ENCODE data around the gene DTNB. TPM values are rescaled to one million over a fixed set of nuclear protein-coding genes. Genes with fewer than 3 reads are reported as not detected.
"Not testable (repeated sequence)": the region's sequence is repeated elsewhere in the genome, so short reads cannot be mapped to it uniquely, and the experiment has no call there.

The DTNB gene
- total RNA-seq (2014; rRNA removed; shearing (Covaris generic)) = 20.5 and 25.1 TPM in 2 replicates

GRCh38 chr2:25673300-25674076, at the start of gene DTNB:
DTNB (minus strand) TSS chr2:25673577; CDS start chr2:25652660, 20,917 bp downstream.
- Histone ChIP-seq H3K27ac (peak within 1 kb of the TSS; percentile 49; the same call in 1 of the 2 replicates), H3K4me3 (peak within 1 kb of the TSS; percentile 97), H3K27me3 (no peaks in the 10 kb centered on the region), H3K4me1 (0 out of 2 replicates have a peak, but pooled peaks cover 3% of the 10 kb centered on the region), H3K36me3 (no peaks in the 10 kb centered on the region), H3K9me3 (replicated peaks) (peaks cover 6% of the 10 kb centered on the region; the same call in 1 of the 2 replicates)
- peak; percentile 81 to 83 for DNase-seq

GRCh38 chr2:25722224-25722623, 48.8 kb upstream of the DTNB start:
- Histone ChIP-seq H3K4me3 (no peak overlapping the region), H3K27me3 (no peaks in the 10 kb centered on the region), H3K36me3 (no peaks in the 10 kb centered on the region), H3K9me3 (replicated peaks) (no peaks in the 10 kb centered on the region), H3K4me1 (no peaks in the 10 kb centered on the region), H3K27ac (no peak overlapping the region)
- DNase-seq = no peak

- H3K27me3 ChIP-seq = no peaks in the 10 kb centered on the region
- H3K4me1 ChIP-seq = no peaks in the 10 kb centered on the region
- H3K27ac ChIP-seq = no peak overlapping the region
- H3K36me3 ChIP-seq = no peaks in the 10 kb centered on the region
- no peak for DNase-seq
- no peak overlapping the region for H3K4me3 ChIP-seq
- no peaks in the 10 kb centered on the region for H3K9me3 ChIP-seq (replicated peaks)
Observed at GRCh38 chr2:25720575-25720974, 47.2 kb upstream of the DTNB start.

GRCh38 chr2:25714740-25715139, 41.4 kb upstream of the DTNB start:
- Histone ChIP-seq H3K27me3 (no peaks in the 10 kb centered on the region), H3K27ac (no peak overlapping the region)
- DNase-seq = no peak

GRCh38 chr2:25712455-25712854, 39.1 kb upstream of the DTNB start:
- Histone ChIP-seq H3K36me3 (no peaks in the 10 kb centered on the region), H3K27me3 (no peaks in the 10 kb centered on the region; the same call in 1 of the 2 replicates), H3K4me3 (no peak overlapping the region), H3K4me1 (peaks cover 8% of the 10 kb centered on the region), H3K27ac (no peak overlapping the region), H3K9me3 (replicated peaks) (no peaks in the 10 kb centered on the region)
- no peak for DNase-seq

More at GRCh38 chr2:25714740-25715139, 41.4 kb upstream of the DTNB start:
- no peaks in the 10 kb centered on the region for H3K9me3 ChIP-seq (replicated peaks)
- no peak overlapping the region for H3K4me3 ChIP-seq
- no peaks in the 10 kb centered on the region for H3K36me3 ChIP-seq
- H3K4me1 ChIP-seq = peaks cover 8% of the 10 kb centered on the region

- Histone ChIP-seq H3K36me3 (no peaks in the 10 kb centered on the region), H3K4me3 (peak overlapping the region; percentile 22), H3K4me1 (peaks cover 8% of the 10 kb centered on the region), H3K27me3 (no peaks in the 10 kb centered on the region; the same call in 1 of the 2 replicates), H3K27ac (no peak overlapping the region), H3K9me3 (replicated peaks) (no peaks in the 10 kb centered on the region)
- no peak for DNase-seq
Observed at GRCh38 chr2:25711675-25712354, 38.4 kb upstream of the DTNB start.

- no peak for DNase-seq
- H3K9me3 ChIP-seq (replicated peaks) = no peaks in the 10 kb centered on the region
- H3K36me3 ChIP-seq = no peaks in the 10 kb centered on the region
- no peak overlapping the region for H3K27ac ChIP-seq
- no peaks in the 10 kb centered on the region; the same call in 1 of the 2 replicates for H3K27me3 ChIP-seq
- H3K4me1 ChIP-seq = peaks cover 8% of the 10 kb centered on the region
- no peak overlapping the region for H3K4me3 ChIP-seq
Observed at GRCh38 chr2:25710750-25711149, 37.4 kb upstream of the DTNB start.

GRCh38 chr2:25709349-25709748, 36.0 kb upstream of the DTNB start:
- Histone ChIP-seq H3K27ac (no peak overlapping the region), H3K9me3 (replicated peaks) (no peaks in the 10 kb centered on the region), H3K27me3 (no peaks in the 10 kb centered on the region; the same call in 1 of the 2 replicates), H3K36me3 (no peaks in the 10 kb centered on the region), H3K4me3 (no peak overlapping the region), H3K4me1 (peaks cover 8% of the 10 kb centered on the region)
- no peak for DNase-seq

- Histone ChIP-seq H3K4me1 (peaks cover 8% of the 10 kb centered on the region), H3K27ac (no peak overlapping the region), H3K27me3 (no peaks in the 10 kb centered on the region; the same call in 1 of the 2 replicates), H3K4me3 (no peak overlapping the region), H3K9me3 (replicated peaks) (no peaks in the 10 kb centered on the region), H3K36me3 (no peaks in the 10 kb centered on the region)
- DNase-seq = peak; percentile 30 to 45
Observed at GRCh38 chr2:25707927-25708590, 34.7 kb upstream of the DTNB start.

GRCh38 chr2:25705575-25705974, 32.2 kb upstream of the DTNB start:
- H3K9me3 ChIP-seq (replicated peaks); H3K4me1 ChIP-seq; H3K27me3 ChIP-seq; H3K4me3 ChIP-seq; DNase-seq; H3K27ac ChIP-seq; H3K36me3 ChIP-seq: not testable (repeated sequence)

GRCh38 chr2:25701801-25702200, 28.4 kb upstream of the DTNB start:
- DNase-seq = no peak
- Histone ChIP-seq H3K27me3 (no peaks in the 10 kb centered on the region), H3K4me1 (peaks cover 19% of the 10 kb centered on the region), H3K9me3 (replicated peaks) (no peaks in the 10 kb centered on the region), H3K36me3 (no peaks in the 10 kb centered on the region), H3K27ac (no peak overlapping the region), H3K4me3 (no peak overlapping the region)

GRCh38 chr2:25700221-25700660, 26.9 kb upstream of the DTNB start:
- H3K27me3 ChIP-seq = no peaks in the 10 kb centered on the region
- DNase-seq = peak; percentile 38 to 74
- H3K9me3 ChIP-seq (replicated peaks) = no peaks in the 10 kb centered on the region
- H3K27ac ChIP-seq = no peak overlapping the region
- no peaks in the 10 kb centered on the region for H3K36me3 ChIP-seq
- peaks cover 19% of the 10 kb centered on the region for H3K4me1 ChIP-seq
- H3K4me3 ChIP-seq = no peak overlapping the region

GRCh38 chr2:25699216-25699615, 25.8 kb upstream of the DTNB start:
- Histone ChIP-seq H3K27ac (no peak overlapping the region), H3K4me1 (peaks cover 19% of the 10 kb centered on the region), H3K27me3 (no peaks in the 10 kb centered on the region), H3K36me3 (no peaks in the 10 kb centered on the region), H3K4me3 (no peak overlapping the region), H3K9me3 (replicated peaks) (no peaks in the 10 kb centered on the region)
- no peak for DNase-seq

GRCh38 chr2:25698752-25699151, 25.4 kb upstream of the DTNB start:
- Histone ChIP-seq H3K9me3 (replicated peaks) (no peaks in the 10 kb centered on the region), H3K27me3 (no peaks in the 10 kb centered on the region), H3K4me1 (peaks cover 19% of the 10 kb centered on the region), H3K27ac (no peak overlapping the region), H3K36me3 (no peaks in the 10 kb centered on the region), H3K4me3 (no peak overlapping the region)
- DNase-seq = no peak

Data from SJCRH30 (cell line).